Panc1 (cell line): ENCODE measurements around the gene TOLLIP. TPM values are rescaled to one million over a fixed set of nuclear protein-coding genes. Genes with fewer than 3 reads are reported as not detected.

Experiments
- ATAC-seq: fragments of 200-7000 bp; cut with Tn5 transposase; 2 replicates; pipeline ENCODE4 v1.9.1; 2020; ENCODE audit warnings: mild to moderate bottlenecking, moderate library complexity
- BruUV-seq: library from RNA; stranded (reverse); fragments of 400-500 nt; replicated peaks from 2 replicates; lab custom pipeline; 2021; lab: Mats Ljungman, UMichigan
- CTCF ChIA-PET: fragments of 300-600 bp; sonication (Branson Sonifier 250); formaldehyde crosslinking; loops from one replicate; lab custom pipeline; 2022; ENCODE audit warnings: antibody characterized with exemption; lab: Charles Lee
- POLR2A ChIA-PET: fragments of 300-600 bp; sonication (Branson Sonifier 250); formaldehyde crosslinking; loops from one replicate; lab custom pipeline; 2022; ENCODE audit warnings: antibody characterized with exemption; lab: Charles Lee
- DNase-seq: peaks from one replicate; pipeline ENCODE4 v3.0.0-alpha.2; 2010; ENCODE audit warnings: low read depth, low spot score
- H3K27ac ChIP-seq: 2 replicates; pipeline ENCODE4 v1.5.1; 2011; ENCODE audit warnings: mild to moderate bottlenecking, low read length, inconsistent platforms
- H3K27me3 ChIP-seq: fragments of 200-500 bp; sonication (Bioruptor generic); 2 replicates; pipeline ENCODE4 v1.6.0; 2014; ENCODE audit warnings: low read length, inconsistent platforms; ENCODE audit not compliant: control insufficient read depth, insufficient read depth
- H3K36me3 ChIP-seq: fragments of 200-500 bp; sonication (Bioruptor generic); 2 replicates; pipeline ENCODE4 v1.5.1; 2014; ENCODE audit warnings: inconsistent platforms, mild to moderate bottlenecking, low read length, moderate library complexity; ENCODE audit not compliant: control insufficient read depth, insufficient read depth
- H3K4me1 ChIP-seq: 2 replicates; pipeline ENCODE4 v1.5.1; 2011; ENCODE audit warnings: inconsistent platforms, mild to moderate bottlenecking, low read length, moderate library complexity; ENCODE audit not compliant: control insufficient read depth, insufficient read depth
- H3K4me3 ChIP-seq, 2 experiments: 2 replicates each; pipeline ENCODE4 v1.5.1; 2011 to 2012; ENCODE audit warnings: low read depth in 2 of 2, low read length in 2 of 2, mild to moderate bottlenecking in 2 of 2, inconsistent platforms in 1 of 2, moderate library complexity in 1 of 2
- H3K9me3 ChIP-seq: fragments of 200-500 bp; sonication (Bioruptor generic); 2 replicates; pipeline ENCODE4 v1.5.1; 2014; ENCODE audit warnings: low read depth, mild to moderate bottlenecking, inconsistent platforms, low read length, moderate library complexity; ENCODE audit not compliant: control insufficient read depth, insufficient read depth
- POLR2AphosphoS5 ChIP-seq: IDR thresholded peaks from 2 replicates; pipeline ENCODE4 v1.6.1; 2012; ENCODE audit warnings: mild to moderate bottlenecking, low read depth, low read length, moderate library complexity
- SIN3A ChIP-seq: IDR thresholded peaks from 2 replicates; pipeline ENCODE4 v1.6.1; 2012; ENCODE audit warnings: low read depth, mild to moderate bottlenecking, low read length, moderate library complexity, borderline replicate concordance; ENCODE audit not compliant: insufficient read depth
- TCF7L2 ChIP-seq: IDR thresholded peaks from 2 replicates; pipeline ENCODE4 v1.6.1; 2011; ENCODE audit warnings: mild to moderate bottlenecking, low read depth, low read length, inconsistent platforms
- in situ Hi-C: cut with HindIII; loops from 2 replicates; pipeline ENCODE4 v1.10.0; 2016; ENCODE audit warnings: low sequenced_read_pairs, low pct_unique_long_range_greater_than_20kb
- intact Hi-C: fragments of 100-400 bp; cut with micrococcal nuclease; formaldehyde crosslinking; loops from one replicate; pipeline ENCODE4 v1.10.0; 2022; ENCODE audit not compliant: unreplicated experiment
- total RNA-seq: library from RNA; stranded (reverse); gene quantifications from one replicate; pipeline ENCODE4 v1.2.1, GENCODE V29; 2021; ENCODE audit not compliant: unreplicated experiment
- TF ChIP-seq, protein P1 (sequence below): fragments of 450-650 bp; IDR thresholded peaks from 2 replicates; pipeline ENCODE4 v1.5.1; 2017; ENCODE audit warnings: mild to moderate bottlenecking
- TF ChIP-seq, protein P2 (sequence below), 2 experiments: IDR thresholded peaks; 2 replicates each; pipeline ENCODE4 v1.6.1; 2011 to 2012; ENCODE audit warnings: low read depth in 2 of 2, control low read depth in 1 of 2, low read length in 1 of 2, mild to moderate bottlenecking in 1 of 2, moderate library complexity in 1 of 2; ENCODE audit not compliant: insufficient read depth in 1 of 2

Gene TOLLIP
- total RNA-seq, 1 experiment from 2014 or later: 141 TPM

- no peak for DNase-seq
- Histone ChIP-seq H3K4me1 (peaks cover 10% of the 10 kb centered on the region; the same call in 1 of the 2 replicates), H3K4me3 (no peak overlapping the region), H3K27ac (no peak overlapping the region), H3K27me3 (no peaks in the 10 kb centered on the region; the same call in 1 of the 2 replicates), H3K36me3 (no peaks in the 10 kb centered on the region), H3K9me3 (no peaks in the 10 kb centered on the region)
- POLR2A ChIA-PET: interaction anchor here (0.7 kb wide), 1 partner anchor 17 kb away, joined by 3 read pairs; no protein-coding TSS in a partner anchor
- intact Hi-C loops (no loop called here), in situ Hi-C loops (no loop called here)
- TF ChIP-seq, protein P1, sequence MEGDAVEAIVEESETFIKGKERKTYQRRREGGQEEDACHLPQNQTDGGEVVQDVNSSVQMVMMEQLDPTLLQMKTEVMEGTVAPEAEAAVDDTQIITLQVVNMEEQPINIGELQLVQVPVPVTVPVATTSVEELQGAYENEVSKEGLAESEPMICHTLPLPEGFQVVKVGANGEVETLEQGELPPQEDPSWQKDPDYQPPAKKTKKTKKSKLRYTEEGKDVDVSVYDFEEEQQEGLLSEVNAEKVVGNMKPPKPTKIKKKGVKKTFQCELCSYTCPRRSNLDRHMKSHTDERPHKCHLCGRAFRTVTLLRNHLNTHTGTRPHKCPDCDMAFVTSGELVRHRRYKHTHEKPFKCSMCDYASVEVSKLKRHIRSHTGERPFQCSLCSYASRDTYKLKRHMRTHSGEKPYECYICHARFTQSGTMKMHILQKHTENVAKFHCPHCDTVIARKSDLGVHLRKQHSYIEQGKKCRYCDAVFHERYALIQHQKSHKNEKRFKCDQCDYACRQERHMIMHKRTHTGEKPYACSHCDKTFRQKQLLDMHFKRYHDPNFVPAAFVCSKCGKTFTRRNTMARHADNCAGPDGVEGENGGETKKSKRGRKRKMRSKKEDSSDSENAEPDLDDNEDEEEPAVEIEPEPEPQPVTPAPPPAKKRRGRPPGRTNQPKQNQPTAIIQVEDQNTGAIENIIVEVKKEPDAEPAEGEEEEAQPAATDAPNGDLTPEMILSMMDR: no peak
- TF ChIP-seq POLR2AphosphoS5: no peak
- TF ChIP-seq, protein P2, sequence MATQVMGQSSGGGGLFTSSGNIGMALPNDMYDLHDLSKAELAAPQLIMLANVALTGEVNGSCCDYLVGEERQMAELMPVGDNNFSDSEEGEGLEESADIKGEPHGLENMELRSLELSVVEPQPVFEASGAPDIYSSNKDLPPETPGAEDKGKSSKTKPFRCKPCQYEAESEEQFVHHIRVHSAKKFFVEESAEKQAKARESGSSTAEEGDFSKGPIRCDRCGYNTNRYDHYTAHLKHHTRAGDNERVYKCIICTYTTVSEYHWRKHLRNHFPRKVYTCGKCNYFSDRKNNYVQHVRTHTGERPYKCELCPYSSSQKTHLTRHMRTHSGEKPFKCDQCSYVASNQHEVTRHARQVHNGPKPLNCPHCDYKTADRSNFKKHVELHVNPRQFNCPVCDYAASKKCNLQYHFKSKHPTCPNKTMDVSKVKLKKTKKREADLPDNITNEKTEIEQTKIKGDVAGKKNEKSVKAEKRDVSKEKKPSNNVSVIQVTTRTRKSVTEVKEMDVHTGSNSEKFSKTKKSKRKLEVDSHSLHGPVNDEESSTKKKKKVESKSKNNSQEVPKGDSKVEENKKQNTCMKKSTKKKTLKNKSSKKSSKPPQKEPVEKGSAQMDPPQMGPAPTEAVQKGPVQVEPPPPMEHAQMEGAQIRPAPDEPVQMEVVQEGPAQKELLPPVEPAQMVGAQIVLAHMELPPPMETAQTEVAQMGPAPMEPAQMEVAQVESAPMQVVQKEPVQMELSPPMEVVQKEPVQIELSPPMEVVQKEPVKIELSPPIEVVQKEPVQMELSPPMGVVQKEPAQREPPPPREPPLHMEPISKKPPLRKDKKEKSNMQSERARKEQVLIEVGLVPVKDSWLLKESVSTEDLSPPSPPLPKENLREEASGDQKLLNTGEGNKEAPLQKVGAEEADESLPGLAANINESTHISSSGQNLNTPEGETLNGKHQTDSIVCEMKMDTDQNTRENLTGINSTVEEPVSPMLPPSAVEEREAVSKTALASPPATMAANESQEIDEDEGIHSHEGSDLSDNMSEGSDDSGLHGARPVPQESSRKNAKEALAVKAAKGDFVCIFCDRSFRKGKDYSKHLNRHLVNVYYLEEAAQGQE (IDR thresholded peaks at IDR 0.05; ENCODE audit: insufficient read depth in 1 of 2, low read depth in 2 of 2, low read length in 1 of 2): no peak
- no peak for TF ChIP-seq TCF7L2
- no peak for TF ChIP-seq SIN3A
- ATAC-seq: no peak
- CTCF ChIA-PET: interaction anchor here (0.6 kb wide), 1 partner anchor 14 kb away, joined by 3 read pairs; no protein-coding TSS in a partner anchor
- BruUV-seq: no TSS peak
Observed at GRCh38 chr11:1230121-1230455, 79.3 kb downstream of the TOLLIP start.

DNA sequence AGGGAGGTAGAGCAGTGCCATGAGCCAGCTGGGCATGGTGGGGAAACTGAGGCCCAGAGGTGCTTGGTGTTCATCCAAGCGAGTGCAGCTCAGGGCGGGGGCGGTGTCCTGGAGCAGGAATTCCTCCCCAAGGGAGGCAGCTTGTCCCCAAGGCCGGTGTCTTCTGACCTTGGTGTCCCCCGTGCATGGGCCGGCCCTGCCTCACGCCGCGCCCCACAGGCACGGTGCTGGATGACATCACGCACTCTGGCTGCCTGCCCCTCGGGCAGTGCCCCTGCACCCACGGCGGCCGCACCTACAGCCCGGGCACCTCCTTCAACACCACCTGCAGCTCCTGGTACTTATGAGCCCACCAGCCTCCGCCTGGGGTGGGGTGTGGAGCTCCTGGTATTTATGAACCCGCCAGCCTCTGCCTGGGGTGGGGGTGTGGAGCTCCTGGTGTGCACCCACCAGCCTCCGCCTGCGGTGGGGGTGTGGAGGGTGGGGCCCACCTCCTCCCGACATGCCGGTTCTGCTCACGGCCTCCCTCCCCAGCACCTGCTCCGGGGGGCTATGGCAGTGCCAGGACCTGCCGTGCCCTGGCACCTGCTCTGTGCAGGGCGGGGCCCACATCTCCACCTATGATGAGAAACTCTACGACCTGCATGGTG, 79.8 kb downstream of the TOLLIP start:
- ChIA-PET POLR2A (interaction anchor here (0.7 kb wide), 1 partner anchor 16 kb away, joined by 3 read pairs; no protein-coding TSS in a partner anchor), CTCF (interaction anchor here (0.6 to 0.7 kb wide), 2 partner anchors 14 to 29 kb away, joined by 3 read pairs; no protein-coding TSS in a partner anchor)
- no peaks in the 10 kb centered on the region for H3K9me3 ChIP-seq
- intact Hi-C loops: loop anchor here (10.0 kb wide), 1 partner anchor 115 kb away; no protein-coding TSS in a partner anchor
- no peak overlapping the region for H3K4me3 ChIP-seq
- no peaks in the 10 kb centered on the region; the same call in 1 of the 2 replicates for H3K27me3 ChIP-seq
- no peaks in the 10 kb centered on the region for H3K36me3 ChIP-seq
- ATAC-seq (no peak), DNase-seq (no peak)
- peaks cover 15% of the 10 kb centered on the region for H3K4me1 ChIP-seq
- BruUV-seq: no TSS peak
- no peak overlapping the region for H3K27ac ChIP-seq
- in situ Hi-C loops: no loop called here
- no peak for TF ChIP-seq TCF7L2
- TF ChIP-seq, protein P2 (IDR thresholded peaks at IDR 0.05; ENCODE audit: insufficient read depth in 1 of 2, low read depth in 2 of 2, low read length in 1 of 2): no peak
- TF ChIP-seq POLR2AphosphoS5: no peak
- TF ChIP-seq SIN3A: no peak
- TF ChIP-seq, protein P1: no peak
